ENCODE data around the gene PWWP2B.

PWWP2B gene

GRCh38 chr10:132439025-132439388 is 42.0 kb downstream of the PWWP2B start:
- H2AFZ ChIP-seq (ENCODE audit: low read length, unreplicated experiment), result no peak overlapping the region
- H3K27ac ChIP-seq (ENCODE audit: low read depth, low read length), result no peak overlapping the region
- H3K79me2 ChIP-seq (ENCODE audit: control insufficient read depth, insufficient read depth, low read length, unreplicated experiment), result no peaks in the 10 kb centered on the region
- H3K36me3 ChIP-seq (ENCODE audit: insufficient read depth, low read length), result no peaks in the 10 kb centered on the region
- H3K4me3 ChIP-seq (ENCODE audit: low read depth, low read length), result no peak overlapping the region
- H3K27me3 ChIP-seq (ENCODE audit: insufficient read depth, low read length), result no peaks in the 10 kb centered on the region
- no peaks in the 10 kb centered on the region for H3K4me1 ChIP-seq (ENCODE audit: control insufficient read depth, insufficient read depth, low read length, unreplicated experiment)

DNA sequence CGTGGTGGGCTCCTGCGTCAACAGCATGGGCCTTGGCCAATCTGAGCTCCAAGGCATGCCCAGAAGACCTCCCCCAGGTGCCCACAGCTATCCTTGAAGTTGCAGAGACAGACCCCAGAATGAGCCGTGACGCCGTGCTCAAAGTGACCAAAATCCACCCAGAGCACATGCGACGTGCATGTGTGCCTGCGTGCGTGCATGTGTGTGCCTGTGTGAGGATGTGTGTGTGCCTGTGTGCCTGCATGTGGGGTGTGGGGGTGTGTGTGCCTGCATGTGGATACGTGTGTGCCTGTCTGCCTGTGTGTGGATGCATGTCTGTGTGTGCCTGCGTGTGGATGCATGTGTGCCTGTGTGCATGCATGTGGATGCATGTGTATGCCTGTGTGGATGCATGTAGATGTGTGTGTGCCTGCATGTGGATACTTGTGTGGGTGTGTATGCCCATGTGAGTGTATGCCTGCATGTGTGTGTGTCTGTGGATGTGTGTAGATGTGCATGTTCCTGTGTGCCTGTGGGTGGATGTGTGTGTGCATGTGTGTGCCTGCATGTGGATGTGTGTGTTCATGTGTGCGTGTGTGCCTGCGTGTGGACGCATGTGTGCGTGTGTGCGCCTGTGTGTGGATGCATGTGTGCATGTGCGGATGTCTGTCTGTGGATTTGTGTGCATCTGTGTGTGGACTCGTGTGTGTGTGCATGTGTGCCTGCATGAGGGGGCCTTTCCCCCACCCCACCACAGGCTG is 42.6 kb downstream of the PWWP2B start:
- Histone ChIP-seq H3K4me1 (ENCODE audit: control insufficient read depth, insufficient read depth, low read length, unreplicated experiment) (no peaks in the 10 kb centered on the region), H3K27ac (ENCODE audit: low read depth, low read length) (no peak overlapping the region)

GRCh38 chr10:132440791-132441565 is 44.0 kb downstream of the PWWP2B start:
- H3K4me1 ChIP-seq (ENCODE audit: control insufficient read depth, insufficient read depth, low read length, unreplicated experiment), result no peaks in the 10 kb centered on the region
- no peak overlapping the region for H3K27ac ChIP-seq (ENCODE audit: low read depth, low read length)

More for the DNA sequence above, 42.6 kb downstream of the PWWP2B start:
- Histone ChIP-seq H3K27me3 (ENCODE audit: insufficient read depth, low read length) (no peaks in the 10 kb centered on the region), H3K36me3 (ENCODE audit: insufficient read depth, low read length) (no peaks in the 10 kb centered on the region), H2AFZ (ENCODE audit: low read length, unreplicated experiment) (no peak overlapping the region), H3K4me3 (ENCODE audit: low read depth, low read length) (no peak overlapping the region), H3K79me2 (ENCODE audit: control insufficient read depth, insufficient read depth, low read length, unreplicated experiment) (no peaks in the 10 kb centered on the region)

GRCh38 chr10:132441818-132442524 is 45.0 kb downstream of the PWWP2B start:
- Histone ChIP-seq H3K4me3 (ENCODE audit: low read depth, low read length) (no peak overlapping the region), H3K27ac (ENCODE audit: low read depth, low read length) (no peak overlapping the region), H2AFZ (ENCODE audit: low read length, unreplicated experiment) (no peak overlapping the region)

More at GRCh38 chr10:132440791-132441565, 44.0 kb downstream of the PWWP2B start:
- Histone ChIP-seq H3K79me2 (ENCODE audit: control insufficient read depth, insufficient read depth, low read length, unreplicated experiment) (no peaks in the 10 kb centered on the region), H2AFZ (ENCODE audit: low read length, unreplicated experiment) (no peak overlapping the region), H3K4me3 (ENCODE audit: low read depth, low read length) (no peak overlapping the region), H3K27me3 (ENCODE audit: insufficient read depth, low read length) (no peaks in the 10 kb centered on the region), H3K36me3 (ENCODE audit: insufficient read depth, low read length) (no peaks in the 10 kb centered on the region)

GRCh38 chr10:132442636-132443035 is 45.6 kb downstream of the PWWP2B start:
- H3K4me1 ChIP-seq (ENCODE audit: control insufficient read depth, insufficient read depth, low read length, unreplicated experiment), result peaks cover 12% of the 10 kb centered on the region
- no peaks in the 10 kb centered on the region for H3K27me3 ChIP-seq (ENCODE audit: insufficient read depth, low read length)
- H2AFZ ChIP-seq (ENCODE audit: low read length, unreplicated experiment), result no peak overlapping the region
- no peak overlapping the region for H3K4me3 ChIP-seq (ENCODE audit: low read depth, low read length)
- no peaks in the 10 kb centered on the region for H3K36me3 ChIP-seq (ENCODE audit: insufficient read depth, low read length)
- H3K27ac ChIP-seq (ENCODE audit: low read depth, low read length), result no peak overlapping the region
- no peaks in the 10 kb centered on the region for H3K79me2 ChIP-seq (ENCODE audit: control insufficient read depth, insufficient read depth, low read length, unreplicated experiment)

More at GRCh38 chr10:132441818-132442524, 45.0 kb downstream of the PWWP2B start:
- Histone ChIP-seq H3K27me3 (ENCODE audit: insufficient read depth, low read length) (no peaks in the 10 kb centered on the region), H3K79me2 (ENCODE audit: control insufficient read depth, insufficient read depth, low read length, unreplicated experiment) (no peaks in the 10 kb centered on the region), H3K4me1 (ENCODE audit: control insufficient read depth, insufficient read depth, low read length, unreplicated experiment) (peaks cover 5% of the 10 kb centered on the region), H3K36me3 (ENCODE audit: insufficient read depth, low read length) (no peaks in the 10 kb centered on the region)

DNA sequence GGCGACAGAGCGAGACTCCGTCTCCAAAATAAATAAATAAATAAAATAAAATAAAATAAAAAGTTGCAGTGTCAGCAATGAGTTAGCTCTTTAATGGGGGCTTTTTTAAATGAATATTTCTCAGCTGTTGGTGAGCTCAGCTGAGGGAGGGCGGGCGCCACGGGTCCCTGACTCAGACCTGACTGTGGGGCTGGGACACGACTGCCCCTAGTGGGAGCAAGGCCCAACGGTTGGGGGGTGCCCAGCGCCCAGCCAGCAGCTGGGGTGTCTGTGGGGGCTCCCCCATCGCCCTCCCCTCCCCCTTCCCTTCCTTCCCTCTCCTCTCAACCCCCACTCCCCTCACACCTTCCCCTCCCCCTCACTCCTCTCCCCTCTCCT is 46.6 kb downstream of the PWWP2B start:
- Histone ChIP-seq H3K27ac (ENCODE audit: low read depth, low read length) (no peak overlapping the region), H3K4me1 (ENCODE audit: control insufficient read depth, insufficient read depth, low read length, unreplicated experiment) (peaks cover 19% of the 10 kb centered on the region)

DNA sequence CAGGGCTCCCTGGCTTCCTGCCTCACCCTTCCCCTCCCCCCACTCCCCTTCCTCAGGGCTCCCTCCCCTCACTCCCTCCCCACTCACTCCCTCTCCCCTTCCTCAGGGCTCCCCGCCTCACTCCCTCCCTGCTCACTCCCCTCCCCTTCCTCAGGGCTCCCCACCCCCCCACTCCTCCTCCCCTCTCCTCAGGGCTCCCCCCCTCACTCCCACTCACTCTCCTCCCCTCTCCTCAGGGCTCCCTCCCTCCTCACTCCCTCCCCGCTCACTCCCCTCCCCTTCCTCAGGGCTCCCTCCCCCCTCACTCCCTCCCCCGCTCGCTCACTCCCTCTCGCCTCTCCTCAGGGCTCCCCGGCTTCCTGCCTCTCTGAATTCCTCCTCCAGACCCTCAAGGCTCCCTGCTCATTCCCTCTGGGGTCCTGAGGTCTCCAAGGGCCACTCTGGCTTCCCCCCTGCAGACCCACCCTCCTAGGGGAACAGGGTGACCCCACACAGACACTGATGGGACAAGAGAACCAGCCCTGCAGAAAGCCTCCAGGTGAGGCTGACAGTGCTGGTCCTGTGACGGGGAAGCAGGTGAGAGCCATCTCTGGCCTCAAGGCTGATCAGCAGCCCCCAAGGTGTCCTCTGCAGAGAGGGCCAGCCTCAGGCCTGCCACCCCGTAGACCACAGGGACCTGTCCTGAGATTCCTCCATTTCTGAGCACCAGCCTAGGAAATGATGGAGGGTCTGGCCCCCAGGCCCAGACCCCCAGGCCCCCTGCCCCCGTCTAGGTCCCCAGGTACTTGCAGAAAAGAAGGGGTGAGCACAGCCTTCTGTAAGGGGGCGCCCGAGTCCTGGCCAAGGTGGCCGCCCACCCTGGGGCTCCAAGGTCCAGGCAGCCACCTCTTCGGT is 47.2 kb downstream of the PWWP2B start:
- Histone ChIP-seq H3K27me3 (ENCODE audit: insufficient read depth, low read length) (no peaks in the 10 kb centered on the region), H3K27ac (ENCODE audit: low read depth, low read length) (no peak overlapping the region), H3K4me3 (ENCODE audit: low read depth, low read length) (no peak overlapping the region), H3K79me2 (ENCODE audit: control insufficient read depth, insufficient read depth, low read length, unreplicated experiment) (no peaks in the 10 kb centered on the region), H3K36me3 (ENCODE audit: insufficient read depth, low read length) (no peaks in the 10 kb centered on the region), H2AFZ (ENCODE audit: low read length, unreplicated experiment) (no peak overlapping the region), H3K4me1 (ENCODE audit: control insufficient read depth, insufficient read depth, low read length, unreplicated experiment) (peaks cover 19% of the 10 kb centered on the region)

More for the DNA sequence above, 46.6 kb downstream of the PWWP2B start:
- H2AFZ ChIP-seq (ENCODE audit: low read length, unreplicated experiment), result no peak overlapping the region
- H3K4me3 ChIP-seq (ENCODE audit: low read depth, low read length), result no peak overlapping the region
- H3K36me3 ChIP-seq (ENCODE audit: insufficient read depth, low read length), result no peaks in the 10 kb centered on the region
- H3K79me2 ChIP-seq (ENCODE audit: control insufficient read depth, insufficient read depth, low read length, unreplicated experiment), result no peaks in the 10 kb centered on the region
- no peaks in the 10 kb centered on the region for H3K27me3 ChIP-seq (ENCODE audit: insufficient read depth, low read length)

- peaks cover 19% of the 10 kb centered on the region for H3K4me1 ChIP-seq (ENCODE audit: control insufficient read depth, insufficient read depth, low read length, unreplicated experiment)
These were observed 47.9 kb downstream of the PWWP2B start for GRCh38 chr10:132444877-132445351.

DNA sequence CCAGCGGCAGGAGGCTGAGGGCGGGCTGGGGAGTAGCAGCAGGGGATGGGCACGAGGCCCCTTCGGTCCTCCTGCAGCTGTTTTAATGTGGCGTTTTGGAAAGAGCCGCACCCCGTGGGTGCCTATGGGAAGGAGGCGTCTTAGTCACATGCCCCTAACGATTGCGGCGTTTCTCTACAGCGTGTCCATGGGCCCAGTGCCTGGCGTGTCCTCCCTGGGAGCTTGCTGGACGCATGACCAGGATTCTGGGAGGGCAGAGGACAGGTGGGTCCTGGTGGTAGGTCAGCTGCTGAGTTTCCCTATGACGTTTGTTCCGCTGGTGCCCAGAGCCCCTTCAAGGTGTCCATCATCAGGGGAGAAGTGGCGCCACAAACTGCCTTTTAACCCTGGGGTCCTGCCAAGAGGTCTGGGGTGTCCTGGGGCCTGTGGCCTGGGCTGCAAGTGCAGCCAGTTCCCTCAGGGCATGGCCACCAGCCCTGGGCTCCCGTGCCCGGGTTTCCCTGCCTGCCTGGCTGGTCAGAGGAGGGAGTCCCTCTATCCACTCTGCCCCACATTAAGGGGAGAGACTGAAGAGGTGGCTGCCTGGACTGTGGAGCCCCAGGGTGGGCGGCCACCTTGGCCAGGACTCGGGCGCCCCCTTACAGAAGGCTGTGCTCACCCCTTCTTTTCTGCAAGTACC is 48.7 kb downstream of the PWWP2B start:
- Histone ChIP-seq H3K27ac (ENCODE audit: low read depth, low read length) (no peak overlapping the region), H3K36me3 (ENCODE audit: insufficient read depth, low read length) (no peaks in the 10 kb centered on the region), H3K27me3 (ENCODE audit: insufficient read depth, low read length) (no peaks in the 10 kb centered on the region), H3K79me2 (ENCODE audit: control insufficient read depth, insufficient read depth, low read length, unreplicated experiment) (no peaks in the 10 kb centered on the region), H3K4me3 (ENCODE audit: low read depth, low read length) (no peak overlapping the region), H2AFZ (ENCODE audit: low read length, unreplicated experiment) (no peak overlapping the region), H3K4me1 (ENCODE audit: control insufficient read depth, insufficient read depth, low read length, unreplicated experiment) (peaks cover 19% of the 10 kb centered on the region)

More at GRCh38 chr10:132444877-132445351, 47.9 kb downstream of the PWWP2B start:
- H3K27ac ChIP-seq (ENCODE audit: low read depth, low read length), result no peak overlapping the region
- H3K79me2 ChIP-seq (ENCODE audit: control insufficient read depth, insufficient read depth, low read length, unreplicated experiment), result no peaks in the 10 kb centered on the region
- no peak overlapping the region for H3K4me3 ChIP-seq (ENCODE audit: low read depth, low read length)
- no peak overlapping the region for H2AFZ ChIP-seq (ENCODE audit: low read length, unreplicated experiment)
- H3K36me3 ChIP-seq (ENCODE audit: insufficient read depth, low read length), result no peaks in the 10 kb centered on the region
- H3K27me3 ChIP-seq (ENCODE audit: insufficient read depth, low read length), result no peaks in the 10 kb centered on the region
